ENCODE data around the gene DENND4B. TPM values are rescaled to one million over a fixed set of nuclear protein-coding genes. Genes with fewer than 3 reads are reported as not detected.

The DENND4B gene
- total and polyA plus RNA-seq, 2 donors from 2014 or later, result 13.2 to 60.6 TPM

DNA sequence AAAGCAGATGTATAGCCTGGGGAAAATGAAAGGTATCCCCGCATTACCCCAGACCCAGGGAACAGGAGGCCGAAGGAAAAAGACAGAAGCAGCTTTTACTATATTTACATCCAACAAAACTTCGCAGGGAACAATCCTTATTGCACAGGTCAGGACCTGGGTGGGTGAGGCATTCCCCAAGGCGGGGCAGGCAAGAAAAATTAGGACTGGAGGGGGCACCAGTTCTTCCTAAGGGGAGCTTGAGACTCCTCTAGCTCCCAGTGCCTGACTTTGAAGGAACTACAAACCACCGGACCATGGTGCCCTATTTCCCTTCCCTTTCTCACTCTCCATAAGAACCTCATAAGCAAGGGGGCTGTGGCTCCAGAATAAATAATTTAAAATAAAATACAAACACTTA is 17.1 kb downstream of the DENND4B start:
- H3K27ac ChIP-seq (ENCODE audit: low read depth in 2 of 2, low read length in 2 of 2), result no peak overlapping the region
- DNase-seq, result peak in 1 of 5 donors; percentile 3
- no peaks in the 10 kb centered on the region for H3K9me3 ChIP-seq (ENCODE audit: control insufficient read depth in 2 of 3, insufficient read depth in 1 of 3, low read length in 3 of 3)
- intact Hi-C loops (cut with DNase I), result no loop called here
- no peaks in the 10 kb centered on the region for H3K27me3 ChIP-seq (ENCODE audit: control insufficient read depth, insufficient read depth, low read length)
- peaks cover 0 to 5% (median 0%) of the 10 kb centered on the region in 3 donors for H3K4me1 ChIP-seq (ENCODE audit: control insufficient read depth in 2 of 3, insufficient read depth in 2 of 3, low read depth in 1 of 3, low read length in 3 of 3)
- H3K36me3 ChIP-seq (ENCODE audit: control insufficient read depth in 2 of 3, insufficient read depth in 3 of 3, low read length in 3 of 3), result peaks cover 0 to 27% (median 7%) of the 10 kb centered on the region in 3 donors
- FAIRE-seq, result no peak
- H3K4me3 ChIP-seq (ENCODE audit: low read length in 3 of 3), result no peak overlapping the region
- H3K9ac ChIP-seq (ENCODE audit: low read length in 3 of 3), result no peak overlapping the region
- TF ChIP-seq, protein P1, sequence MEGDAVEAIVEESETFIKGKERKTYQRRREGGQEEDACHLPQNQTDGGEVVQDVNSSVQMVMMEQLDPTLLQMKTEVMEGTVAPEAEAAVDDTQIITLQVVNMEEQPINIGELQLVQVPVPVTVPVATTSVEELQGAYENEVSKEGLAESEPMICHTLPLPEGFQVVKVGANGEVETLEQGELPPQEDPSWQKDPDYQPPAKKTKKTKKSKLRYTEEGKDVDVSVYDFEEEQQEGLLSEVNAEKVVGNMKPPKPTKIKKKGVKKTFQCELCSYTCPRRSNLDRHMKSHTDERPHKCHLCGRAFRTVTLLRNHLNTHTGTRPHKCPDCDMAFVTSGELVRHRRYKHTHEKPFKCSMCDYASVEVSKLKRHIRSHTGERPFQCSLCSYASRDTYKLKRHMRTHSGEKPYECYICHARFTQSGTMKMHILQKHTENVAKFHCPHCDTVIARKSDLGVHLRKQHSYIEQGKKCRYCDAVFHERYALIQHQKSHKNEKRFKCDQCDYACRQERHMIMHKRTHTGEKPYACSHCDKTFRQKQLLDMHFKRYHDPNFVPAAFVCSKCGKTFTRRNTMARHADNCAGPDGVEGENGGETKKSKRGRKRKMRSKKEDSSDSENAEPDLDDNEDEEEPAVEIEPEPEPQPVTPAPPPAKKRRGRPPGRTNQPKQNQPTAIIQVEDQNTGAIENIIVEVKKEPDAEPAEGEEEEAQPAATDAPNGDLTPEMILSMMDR (IDR thresholded peaks at IDR 0.05; ENCODE audit: borderline replicate concordance, extremely low read depth, insufficient read depth), result no peak

DNA sequence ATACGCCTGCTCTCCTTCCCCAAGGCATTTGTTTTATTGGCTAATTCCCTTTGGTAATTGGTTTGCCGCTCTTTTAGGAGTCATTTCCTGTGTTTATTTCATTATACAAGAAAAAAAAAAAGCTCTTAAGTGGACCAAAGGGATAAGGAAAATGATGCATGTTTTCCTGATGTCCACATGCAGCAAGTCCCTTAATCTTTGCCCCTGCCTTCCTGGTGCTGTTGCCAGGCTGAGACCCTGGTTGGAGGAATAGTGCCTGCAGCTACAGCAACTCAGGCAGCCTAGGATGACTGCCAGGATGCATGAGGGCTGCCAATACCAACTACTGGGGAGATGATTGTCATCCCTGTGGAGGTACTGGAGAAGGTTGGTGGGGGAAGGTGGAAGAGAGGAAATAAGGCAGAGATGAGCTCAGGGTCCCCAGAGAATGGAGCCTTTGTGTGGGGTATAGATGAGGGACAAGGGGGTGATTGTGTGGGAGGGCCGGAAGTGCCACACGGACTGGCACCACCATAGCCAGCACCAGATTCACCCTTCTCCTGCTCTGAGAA is 17.7 kb downstream of the DENND4B start:
- DNase-seq (peak in 1 of 5 donors; percentile 19), FAIRE-seq (no peak)
- no peak overlapping the region for H3K27ac ChIP-seq (ENCODE audit: low read depth in 2 of 2, low read length in 2 of 2)

DNA sequence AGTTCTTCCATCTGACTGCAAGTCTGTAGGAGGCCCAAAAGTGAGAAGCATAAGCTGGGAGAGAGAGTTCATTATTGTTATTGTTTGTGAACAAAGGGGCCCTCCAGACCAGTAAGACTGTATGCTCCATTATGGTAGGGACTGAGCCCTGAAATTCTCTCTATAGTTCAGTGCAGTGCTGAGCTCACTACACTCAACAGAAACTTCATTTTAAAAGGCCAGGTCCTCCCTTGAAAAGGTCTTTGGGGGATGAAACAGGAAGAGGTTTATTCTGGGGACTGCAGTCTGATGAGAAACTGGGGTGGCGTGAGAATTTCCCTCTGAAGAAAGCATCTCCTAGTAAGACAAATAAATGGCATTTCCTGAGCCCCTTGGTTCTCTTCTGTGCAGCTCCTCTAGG is 18.3 kb downstream of the DENND4B start:
- TF ChIP-seq, protein P1 (IDR thresholded peaks at IDR 0.05; ENCODE audit: borderline replicate concordance, extremely low read depth, insufficient read depth), result no peak
- Histone ChIP-seq H3K36me3 (ENCODE audit: control insufficient read depth in 2 of 3, insufficient read depth in 3 of 3, low read length in 3 of 3) (peaks cover 0 to 20% (median 6%) of the 10 kb centered on the region in 3 donors), H3K4me3 (ENCODE audit: low read length in 3 of 3) (no peak overlapping the region), H3K27me3 (ENCODE audit: control insufficient read depth, insufficient read depth, low read length) (no peaks in the 10 kb centered on the region), H3K9me3 (ENCODE audit: control insufficient read depth in 2 of 3, insufficient read depth in 1 of 3, low read length in 3 of 3) (no peaks in the 10 kb centered on the region), H3K27ac (ENCODE audit: low read depth in 2 of 2, low read length in 2 of 2) (no peak overlapping the region), H3K4me1 (ENCODE audit: control insufficient read depth in 2 of 3, insufficient read depth in 2 of 3, low read depth in 1 of 3, low read length in 3 of 3) (peaks cover 0 to 10% (median 0%) of the 10 kb centered on the region in 3 donors), H3K9ac (ENCODE audit: low read length in 3 of 3) (no peak overlapping the region)
- DNase-seq, result no peak
- no peak for FAIRE-seq
- intact Hi-C loops (cut with DNase I), result no loop called here

More for the DNA sequence above, 17.7 kb downstream of the DENND4B start:
- intact Hi-C loops (cut with DNase I), result no loop called here
- no peak overlapping the region for H3K9ac ChIP-seq (ENCODE audit: low read length in 3 of 3)
- peaks cover 0 to 24% (median 7%) of the 10 kb centered on the region in 3 donors for H3K36me3 ChIP-seq (ENCODE audit: control insufficient read depth in 2 of 3, insufficient read depth in 3 of 3, low read length in 3 of 3)
- TF ChIP-seq, protein P1 (IDR thresholded peaks at IDR 0.05; ENCODE audit: borderline replicate concordance, extremely low read depth, insufficient read depth), result no peak
- H3K4me1 ChIP-seq (ENCODE audit: control insufficient read depth in 2 of 3, insufficient read depth in 2 of 3, low read depth in 1 of 3, low read length in 3 of 3), result peaks cover 0 to 7% (median 0%) of the 10 kb centered on the region in 3 donors
- H3K9me3 ChIP-seq (ENCODE audit: control insufficient read depth in 2 of 3, insufficient read depth in 1 of 3, low read length in 3 of 3), result no peaks in the 10 kb centered on the region
- no peaks in the 10 kb centered on the region for H3K27me3 ChIP-seq (ENCODE audit: control insufficient read depth, insufficient read depth, low read length)
- H3K4me3 ChIP-seq (ENCODE audit: low read length in 3 of 3), result no peak overlapping the region

Measured in kidney (tissue), 14 donors.